Measurements from ENCODE around the gene SCLT1.
"Not testable (repeated sequence)": the region's sequence is repeated elsewhere in the genome, so short reads cannot be mapped to it uniquely, and the experiment has no call there.

The SCLT1 gene
- total RNA-seq, result 33.3 to 50.5 reads per million in 2 donors

- peak; percentile 92 for DNase-seq
Measured at GRCh38 chr4:129093191-129093920, at the start of gene SCLT1. Gene SCLT1 (minus strand): TSS chr4:129093539. CDS start chr4:129093103, 436 bp downstream.

GRCh38 chr4:129140521-129140920 is 47.2 kb upstream of the SCLT1 start:
- DNase-seq, result no peak

GRCh38 chr4:129138810-129139496 is 45.6 kb upstream of the SCLT1 start:
- DNase-seq, result no peak

DNA sequence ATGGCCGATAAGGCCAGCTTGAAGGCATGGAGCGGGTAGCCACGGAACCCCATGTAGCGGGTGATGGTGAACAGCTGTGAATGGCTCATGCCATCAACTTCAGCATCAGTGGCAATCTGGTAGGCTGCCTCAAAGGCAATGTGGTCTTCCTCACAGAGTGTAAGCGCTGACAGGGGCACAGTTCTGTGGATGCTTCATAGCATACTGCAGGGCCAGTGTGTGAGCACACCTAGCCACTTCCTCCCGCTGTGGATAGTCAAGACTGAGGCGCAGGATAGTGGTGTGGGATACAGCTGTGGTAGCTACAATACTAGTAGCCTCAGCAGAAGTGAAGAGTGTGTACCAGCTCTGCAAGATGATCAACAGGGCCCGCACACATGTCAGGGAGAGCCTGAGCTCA is 43.1 kb upstream of the SCLT1 start:
- no peak for DNase-seq

DNA sequence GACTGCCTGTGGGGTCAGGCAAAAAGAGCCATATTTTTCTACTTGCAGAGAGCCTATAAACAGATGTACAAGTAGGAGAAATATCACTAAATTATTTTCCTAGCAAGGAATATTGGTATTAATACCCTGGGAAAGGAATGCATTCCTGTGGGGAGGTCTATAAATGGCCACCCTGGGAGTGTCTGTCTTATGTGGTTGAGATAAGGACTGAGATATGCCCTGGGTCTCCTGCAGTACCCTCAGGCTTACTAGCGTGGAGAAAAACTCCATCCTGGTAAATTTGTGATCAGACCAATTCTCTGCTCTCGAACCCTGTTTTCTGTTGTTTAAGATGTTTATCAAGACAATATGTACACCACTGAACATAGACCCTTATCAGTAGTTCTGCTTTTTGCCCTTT is 38.0 kb upstream of the SCLT1 start:
- DNase-seq, result no peak

- DNase-seq, result no peak
Measured at GRCh38 chr4:129129143-129129542, 35.8 kb upstream of the SCLT1 start.

DNA sequence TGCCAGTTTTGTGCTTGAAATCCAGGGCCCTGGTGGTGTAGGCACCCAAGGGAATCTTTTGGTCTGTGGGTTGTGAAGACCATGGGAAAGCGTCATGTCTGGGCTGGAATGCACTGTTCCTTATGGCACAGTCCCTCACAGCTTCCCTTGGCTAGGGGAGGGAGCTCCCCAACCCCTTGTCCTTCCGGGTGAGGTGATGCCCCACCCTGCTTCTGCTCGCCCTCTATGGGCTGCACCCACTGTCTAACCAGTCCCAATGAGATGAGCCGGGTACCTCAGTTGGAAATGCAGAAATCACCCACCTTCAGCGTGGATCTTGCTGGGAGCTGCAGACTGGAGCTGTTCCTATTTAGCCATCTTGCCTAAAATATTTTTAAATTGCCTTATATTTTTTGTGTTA is 33.3 kb upstream of the SCLT1 start:
- not testable (repeated sequence) for DNase-seq

DNA sequence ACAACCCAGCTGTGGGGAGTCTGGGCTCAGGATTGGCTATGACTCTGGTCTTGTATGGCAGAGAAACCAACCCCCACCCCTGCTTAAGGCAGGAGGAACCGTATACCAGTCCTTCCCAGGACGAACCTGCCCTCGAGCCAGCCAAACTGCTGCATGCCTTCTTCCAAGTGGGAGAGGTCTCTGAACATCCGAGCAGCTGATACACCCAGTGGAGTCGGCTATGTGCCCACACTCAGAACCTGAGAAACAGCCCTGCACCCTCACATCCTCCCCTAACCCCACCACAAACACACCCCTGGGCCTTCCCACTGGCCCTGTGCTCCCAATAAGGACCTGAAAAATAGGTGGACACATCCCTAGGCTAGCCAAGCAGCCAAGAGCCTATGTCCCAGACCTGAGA is 24.4 kb upstream of the SCLT1 start:
- no peak for DNase-seq

DNA sequence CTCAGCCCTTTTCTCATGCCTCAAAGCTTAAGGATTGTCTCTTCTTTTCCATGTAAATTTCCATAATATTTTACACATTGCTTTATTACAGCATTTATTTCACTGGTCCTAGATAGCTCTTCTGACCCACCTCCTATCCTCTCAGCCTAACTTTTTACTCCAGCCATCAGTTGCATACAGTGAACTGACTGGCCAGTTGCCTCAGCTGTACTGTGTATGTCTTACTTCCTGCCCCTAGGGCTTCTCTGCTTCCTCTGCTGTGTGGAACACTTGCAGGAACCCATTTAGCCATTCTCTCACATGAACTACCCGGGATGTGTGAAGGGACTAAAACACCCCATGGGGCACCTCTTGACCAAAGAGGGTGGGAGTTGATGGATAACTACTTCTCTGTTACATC is 20.6 kb upstream of the SCLT1 start:
- DNase-seq, result no peak

GRCh38 chr4:129113434-129113833 is 20.1 kb upstream of the SCLT1 start:
- no peak for DNase-seq

- no peak for DNase-seq
Measured at GRCh38 chr4:129111919-129112318, 18.6 kb upstream of the SCLT1 start.

- DNase-seq, result no peak
Measured at GRCh38 chr4:129110931-129111330, 17.6 kb upstream of the SCLT1 start.

DNA sequence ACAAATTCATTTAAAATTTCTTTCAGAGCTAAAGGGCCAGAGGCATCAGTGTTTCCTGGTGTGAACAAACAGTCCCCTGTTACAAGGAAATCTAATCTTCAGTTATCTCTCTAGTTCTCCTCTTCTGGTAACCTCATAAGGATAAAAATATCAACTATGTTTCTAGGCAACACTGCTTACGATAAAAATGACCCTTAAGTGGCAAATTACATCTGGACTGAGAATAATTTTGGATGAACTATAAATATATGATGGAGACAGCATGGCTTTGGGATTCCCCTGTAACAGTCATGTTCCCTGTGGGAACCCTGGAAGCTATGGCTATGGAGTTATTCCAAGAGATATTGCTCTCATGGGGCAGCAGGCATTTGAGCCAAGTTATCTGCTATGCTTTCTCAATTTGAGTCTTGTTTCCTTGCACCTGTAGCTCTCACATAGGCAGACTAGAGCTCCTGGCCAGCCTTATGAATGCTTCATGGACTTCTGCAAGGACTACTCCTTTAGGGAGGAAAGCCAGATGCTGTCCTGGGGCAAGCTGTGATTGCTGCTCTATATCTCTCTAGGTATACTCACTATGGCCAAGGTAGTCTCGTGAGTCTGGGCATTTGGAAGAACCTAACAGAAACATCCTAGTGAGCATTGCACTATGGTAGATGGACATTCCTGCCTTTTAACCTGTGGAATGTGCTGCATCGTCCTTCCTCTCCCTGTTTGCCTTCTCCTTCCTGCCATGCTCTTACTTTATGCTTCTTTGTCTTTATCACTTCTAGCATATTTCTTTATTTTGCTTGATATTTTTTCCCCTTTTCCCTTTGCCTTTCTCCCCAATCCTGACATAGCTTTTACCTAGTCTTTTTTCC is 16.9 kb upstream of the SCLT1 start:
- no peak for DNase-seq

- no peak for DNase-seq
Measured at GRCh38 chr4:129098531-129099001, 5.2 kb upstream of the SCLT1 start.

DNA sequence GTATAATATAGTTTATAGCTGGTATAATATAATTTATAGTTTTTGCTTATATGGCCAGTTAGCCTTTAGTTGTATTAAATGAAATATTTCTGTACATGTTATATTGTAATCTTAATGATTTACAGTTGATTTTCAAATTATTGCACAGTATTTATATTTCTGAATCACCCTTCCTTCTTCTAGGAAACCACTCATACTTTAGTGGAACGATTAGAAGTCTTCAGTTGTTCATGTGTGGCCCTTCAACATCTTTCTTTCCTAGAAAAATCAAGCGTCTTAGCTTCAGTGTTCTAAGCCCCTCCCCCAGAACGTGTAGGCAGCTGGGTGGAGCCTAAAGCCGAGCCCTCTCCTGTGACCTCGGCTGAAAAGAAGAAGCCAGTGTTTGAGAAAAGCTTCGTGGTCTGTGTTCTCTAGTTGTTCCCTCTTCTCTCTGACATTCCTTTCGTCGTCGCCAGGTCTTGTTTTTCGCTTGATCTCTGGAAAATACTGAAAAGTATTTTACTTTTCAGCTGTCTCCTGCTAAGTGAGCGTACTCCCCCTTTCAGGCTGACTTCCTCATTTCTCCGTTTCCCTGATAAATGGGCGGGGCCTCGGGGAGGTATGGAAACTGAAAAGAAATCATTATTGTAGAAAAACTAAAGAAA is 2.6 kb upstream of the SCLT1 start, which contains the start of gene C4orf33:
C4orf33 (plus strand) TSS at position 342 of the 644 bp plus-strand sequence. CDS start 6,459 bp downstream, outside the sequence.
- DNase-seq, result no peak

- DNase-seq, result no peak
Measured at GRCh38 chr4:129094347-129094746, 1.0 kb upstream of the SCLT1 start.

- no peak for DNase-seq
Measured at GRCh38 chr4:129092631-129093190, 628 bp downstream of the SCLT1 start.

- DNase-seq, result no peak
Measured at GRCh38 chr4:129087516-129087915, 5.8 kb downstream of the SCLT1 start.

DNA sequence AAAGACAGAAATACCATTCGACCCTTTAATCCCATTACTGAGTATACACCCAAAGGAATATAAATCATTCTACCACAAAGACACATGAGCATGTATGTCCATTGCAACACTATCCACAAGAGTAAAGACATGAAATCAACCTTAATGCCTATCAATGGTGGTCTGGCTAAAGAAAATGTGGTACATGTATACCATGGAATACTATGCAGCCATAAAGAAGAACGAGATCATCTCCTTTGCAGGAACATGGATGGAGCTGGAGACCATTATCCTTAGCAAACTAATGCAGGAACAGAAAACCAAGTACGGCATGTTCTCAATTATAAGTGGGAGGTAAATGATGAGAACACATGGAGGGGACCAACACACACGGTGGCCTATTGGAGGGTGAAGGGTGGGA is 7.9 kb downstream of the SCLT1 start:
- DNase-seq, result no peak

DNA sequence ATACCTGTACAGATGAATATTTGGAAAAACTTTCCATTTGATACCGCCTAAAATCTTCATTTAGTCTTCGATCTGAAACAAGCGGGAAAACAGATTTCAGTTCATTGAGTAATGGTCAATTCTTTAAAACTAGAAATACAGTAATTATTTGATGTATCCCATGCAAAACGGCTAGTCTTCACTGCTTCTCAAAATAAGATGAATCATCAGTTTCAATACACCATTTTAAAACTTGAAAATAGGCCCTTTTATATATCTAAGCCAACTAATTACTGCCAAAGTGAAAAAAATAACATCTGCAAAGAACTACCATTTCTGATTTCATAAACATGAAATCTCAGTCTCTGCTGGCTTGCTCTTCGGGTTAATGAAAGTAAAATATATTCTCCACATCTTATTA is 11.0 kb downstream of the SCLT1 start:
- no peak for DNase-seq

GRCh38 chr4:129080129-129080528 is 13.2 kb downstream of the SCLT1 start:
- DNase-seq, result no peak

- no peak for DNase-seq
Measured at GRCh38 chr4:129077326-129077725, 16.0 kb downstream of the SCLT1 start.
